Activated naive CD4-positive, alpha-beta T cell treated with anti-CD3 and anti-CD28 coated beads for 36 hours (primary cell): Measurements from ENCODE around the gene PRCC. TPM values are rescaled to one million over a fixed set of nuclear protein-coding genes. Genes with fewer than 3 reads are reported as not detected.

Experiments
- CTCF ChIA-PET: fragments of 350-600 bp; sonication (Branson Sonifier 250); formaldehyde crosslinking; loops from one replicate; lab custom pipeline; 2021; ENCODE audit warnings: antibody characterized with exemption; lab: Charles Lee
- DNase-seq: peaks from one replicate; pipeline ENCODE4 v3.0.0-alpha.2; 2020
- H3K27ac Mint-ChIP-seq: one replicate; pipeline ENCODE4 v1.8.0; 2021; ENCODE audit warnings: mild to moderate bottlenecking, mixed read lengths
- H3K27me3 Mint-ChIP-seq: one replicate; pipeline ENCODE4 v1.8.0; 2021; ENCODE audit warnings: low read depth, mixed read lengths
- H3K36me3 Mint-ChIP-seq: one replicate; pipeline ENCODE4 v1.8.0; 2021; ENCODE audit warnings: low read depth, mixed read lengths
- H3K4me1 Mint-ChIP-seq: one replicate; pipeline ENCODE4 v1.8.0; 2021; ENCODE audit warnings: low read depth, mixed read lengths
- H3K4me3 Mint-ChIP-seq: one replicate; pipeline ENCODE4 v1.8.0; 2021; ENCODE audit warnings: mild to moderate bottlenecking, moderate library complexity, mixed read lengths
- H3K9me3 Mint-ChIP-seq: one replicate; pipeline ENCODE4 v1.8.0; 2021; ENCODE audit warnings: mixed read lengths
- intact Hi-C: fragments of 100-400 bp; cut with micrococcal nuclease; formaldehyde crosslinking; loops from one replicate; pipeline ENCODE4 v1.15.1; 2023
- total RNA-seq, 2 experiments: library from RNA; stranded (reverse); gene quantifications; one replicate each; pipeline ENCODE4 v1.2.3, GENCODE V29; 2021

The PRCC gene
- total RNA-seq, 2 experiments from 2014 or later = 55.2 to 55.8 TPM

- no peak overlapping the region for H3K4me3 Mint-ChIP-seq
- DNase-seq = no peak
- no peak overlapping the region for H3K27ac Mint-ChIP-seq
- H3K27me3 Mint-ChIP-seq = no peaks in the 10 kb centered on the region
- intact Hi-C loops = no loop called here
- peaks cover 21% of the 10 kb centered on the region for H3K4me1 Mint-ChIP-seq
- H3K36me3 Mint-ChIP-seq = no peaks in the 10 kb centered on the region
- no peaks in the 10 kb centered on the region for H3K9me3 Mint-ChIP-seq
- CTCF ChIA-PET = interaction anchor here (0.7 to 6.0 kb wide), 9 partner anchors 9 to 179 kb away, joined by 3 to 40 read pairs (median 5); partner anchors contain the start of genes INSRR and NTRK1
Measured at GRCh38 chr1:156822680-156823079, 55.3 kb downstream of the PRCC start.

DNA sequence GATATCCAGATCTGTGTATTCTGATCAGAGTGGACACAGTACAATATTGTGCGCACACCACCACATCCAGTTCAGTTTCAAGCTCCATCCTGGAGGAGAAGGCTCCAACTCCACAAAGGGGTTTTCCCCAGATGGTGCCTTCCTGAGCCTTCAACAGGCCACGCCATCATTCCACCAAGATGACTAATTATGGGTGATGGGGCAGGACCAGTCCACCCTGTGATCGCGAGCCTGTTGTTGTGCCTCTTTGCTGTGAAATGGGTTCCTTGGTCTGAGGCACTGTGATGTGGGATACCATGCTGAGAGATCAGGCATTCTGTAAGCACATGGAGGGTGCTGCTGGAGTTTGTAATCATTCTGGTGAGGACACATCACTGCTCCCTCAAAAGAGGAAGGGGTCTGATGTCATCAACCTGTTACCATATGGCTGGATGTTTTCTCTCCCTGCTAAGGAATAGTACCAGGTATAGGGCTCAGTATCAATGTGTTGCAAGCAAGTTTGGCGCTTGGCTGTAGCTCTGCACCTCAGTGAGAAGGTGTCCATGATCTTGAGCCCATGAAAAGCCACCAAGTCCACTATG lies 56.0 kb downstream of the PRCC start:
- CTCF ChIA-PET = interaction anchor here (1.2 to 6.0 kb wide), 3 partner anchors 16 to 37 kb away, joined by 3 to 40 read pairs (median 18); partner anchors contain the start of genes INSRR and NTRK1
- no peak overlapping the region for H3K4me3 Mint-ChIP-seq
- no peaks in the 10 kb centered on the region for H3K27me3 Mint-ChIP-seq
- DNase-seq = no peak
- H3K36me3 Mint-ChIP-seq = no peaks in the 10 kb centered on the region
- H3K27ac Mint-ChIP-seq = no peak overlapping the region
- no peaks in the 10 kb centered on the region for H3K9me3 Mint-ChIP-seq
- intact Hi-C loops = no loop called here
- H3K4me1 Mint-ChIP-seq = peaks cover 18% of the 10 kb centered on the region

DNA sequence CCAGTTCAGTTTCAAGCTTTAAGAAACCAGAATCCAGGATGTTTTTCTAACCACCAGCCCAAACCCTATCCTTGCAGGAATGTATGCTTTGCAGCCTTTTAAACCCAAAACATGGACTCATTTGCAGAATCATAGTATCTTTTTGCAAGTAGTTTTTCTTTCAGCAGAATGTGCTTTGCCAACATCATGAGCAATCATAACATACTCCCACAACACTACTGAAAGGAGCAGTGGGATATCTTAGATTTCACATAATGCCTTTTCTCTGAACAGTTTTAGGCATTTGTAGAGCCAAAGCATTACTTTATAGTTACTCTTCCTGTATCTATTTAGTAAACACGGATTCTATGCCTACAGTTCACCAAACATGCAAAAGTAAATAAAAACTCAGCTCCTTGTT lies 59.3 kb downstream of the PRCC start:
- Mint-ChIP-seq H3K27me3 (peaks cover 3% of the 10 kb centered on the region), H3K4me3 (no peak overlapping the region), H3K9me3 (no peaks in the 10 kb centered on the region), H3K36me3 (no peaks in the 10 kb centered on the region), H3K27ac (no peak overlapping the region), H3K4me1 (peaks cover 13% of the 10 kb centered on the region)
- intact Hi-C loops = no loop called here
- CTCF ChIA-PET = interaction anchor here (1.0 to 6.0 kb wide), 5 partner anchors 12 to 101 kb away, joined by 3 to 40 read pairs (median 3); no protein-coding TSS in a partner anchor
- DNase-seq = no peak

DNA sequence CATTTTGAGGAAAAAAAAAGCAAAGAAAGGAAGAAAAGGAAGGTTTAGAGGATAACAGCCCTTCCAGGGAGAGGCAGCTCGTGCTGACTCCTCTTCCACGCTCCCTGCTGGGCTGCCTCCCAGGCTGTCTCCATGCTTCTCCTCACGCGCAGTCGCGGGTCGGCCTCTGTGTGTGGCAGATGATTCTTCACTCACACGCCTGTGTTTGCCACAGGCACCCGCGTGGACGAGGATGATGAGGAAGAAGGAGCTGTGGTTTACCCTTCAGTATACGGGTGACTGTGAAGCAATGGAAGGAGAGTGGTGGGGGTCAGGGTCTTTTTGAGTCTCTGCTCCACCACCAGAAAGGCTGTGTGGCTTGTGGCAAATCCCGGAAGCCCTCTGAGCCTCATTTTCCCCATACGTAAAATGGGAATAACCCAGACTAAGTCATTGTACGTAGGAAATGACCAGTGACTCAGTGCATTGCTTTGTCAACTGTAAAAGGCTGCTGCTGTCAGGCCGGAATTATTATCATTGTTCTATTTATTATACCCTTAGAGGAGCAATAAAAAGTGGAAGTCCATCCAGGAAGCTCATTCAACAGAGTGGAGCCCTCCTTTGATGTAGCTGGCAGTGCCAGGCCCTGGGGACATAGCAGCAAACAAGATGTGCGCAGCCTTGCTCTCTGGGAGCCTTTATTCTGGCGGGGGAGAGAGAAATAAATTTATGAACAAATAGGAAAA lies 61.2 kb downstream of the PRCC start:
- no peak overlapping the region for H3K27ac Mint-ChIP-seq

GRCh38 chr1:156832434-156832833 lies 65.1 kb downstream of the PRCC start:
- no peak for DNase-seq
- Mint-ChIP-seq H3K9me3 (no peaks in the 10 kb centered on the region), H3K36me3 (no peaks in the 10 kb centered on the region), H3K4me3 (no peak overlapping the region), H3K27ac (no peak overlapping the region), H3K4me1 (peaks cover 27% of the 10 kb centered on the region), H3K27me3 (peaks cover 3% of the 10 kb centered on the region)
- intact Hi-C loops = no loop called here
- CTCF ChIA-PET = interaction anchor here (1.2 to 1.8 kb wide), 2 partner anchors 27 to 143 kb away, joined by 3 to 6 read pairs; no protein-coding TSS in a partner anchor

More for the DNA sequence above, 61.2 kb downstream of the PRCC start:
- no peaks in the 10 kb centered on the region for H3K4me1 Mint-ChIP-seq
- peaks cover 3% of the 10 kb centered on the region for H3K27me3 Mint-ChIP-seq
- DNase-seq = no peak
- no peaks in the 10 kb centered on the region for H3K36me3 Mint-ChIP-seq
- no peaks in the 10 kb centered on the region for H3K9me3 Mint-ChIP-seq
- no peak overlapping the region for H3K4me3 Mint-ChIP-seq
- intact Hi-C loops = no loop called here
- CTCF ChIA-PET = interaction anchor here (0.6 to 1.5 kb wide), 4 partner anchors 9 to 289 kb away, joined by 3 to 6 read pairs (median 4); partner anchors contain the start of genes INSRR, NTRK1 and PRCC

- no peak overlapping the region for H3K4me3 Mint-ChIP-seq
- no peaks in the 10 kb centered on the region for H3K9me3 Mint-ChIP-seq
- DNase-seq = peak; percentile 49
- intact Hi-C loops = no loop called here
- CTCF ChIA-PET = interaction anchor here (0.8 to 1.8 kb wide), 5 partner anchors 12 to 144 kb away, joined by 3 to 6 read pairs (median 4); partner anchors contain the start of gene NTRK1
- peaks cover 28% of the 10 kb centered on the region for H3K4me1 Mint-ChIP-seq
- H3K36me3 Mint-ChIP-seq = no peaks in the 10 kb centered on the region
- H3K27ac Mint-ChIP-seq = no peak overlapping the region
- H3K27me3 Mint-ChIP-seq = peaks cover 3% of the 10 kb centered on the region
Measured at GRCh38 chr1:156833603-156834002, 66.3 kb downstream of the PRCC start.

GRCh38 chr1:156834322-156834721 lies 67.0 kb downstream of the PRCC start:
- peaks cover 5% of the 10 kb centered on the region for H3K27me3 Mint-ChIP-seq
- DNase-seq = no peak
- peaks cover 29% of the 10 kb centered on the region for H3K4me1 Mint-ChIP-seq
- no peaks in the 10 kb centered on the region for H3K36me3 Mint-ChIP-seq
- no peaks in the 10 kb centered on the region for H3K9me3 Mint-ChIP-seq
- H3K27ac Mint-ChIP-seq = no peak overlapping the region
- intact Hi-C loops = no loop called here
- CTCF ChIA-PET = interaction anchor here (0.8 to 1.4 kb wide), 3 partner anchors 26 to 42 kb away, joined by 3 to 6 read pairs (median 4); partner anchors contain the start of gene NTRK1
- H3K4me3 Mint-ChIP-seq = no peak overlapping the region

DNA sequence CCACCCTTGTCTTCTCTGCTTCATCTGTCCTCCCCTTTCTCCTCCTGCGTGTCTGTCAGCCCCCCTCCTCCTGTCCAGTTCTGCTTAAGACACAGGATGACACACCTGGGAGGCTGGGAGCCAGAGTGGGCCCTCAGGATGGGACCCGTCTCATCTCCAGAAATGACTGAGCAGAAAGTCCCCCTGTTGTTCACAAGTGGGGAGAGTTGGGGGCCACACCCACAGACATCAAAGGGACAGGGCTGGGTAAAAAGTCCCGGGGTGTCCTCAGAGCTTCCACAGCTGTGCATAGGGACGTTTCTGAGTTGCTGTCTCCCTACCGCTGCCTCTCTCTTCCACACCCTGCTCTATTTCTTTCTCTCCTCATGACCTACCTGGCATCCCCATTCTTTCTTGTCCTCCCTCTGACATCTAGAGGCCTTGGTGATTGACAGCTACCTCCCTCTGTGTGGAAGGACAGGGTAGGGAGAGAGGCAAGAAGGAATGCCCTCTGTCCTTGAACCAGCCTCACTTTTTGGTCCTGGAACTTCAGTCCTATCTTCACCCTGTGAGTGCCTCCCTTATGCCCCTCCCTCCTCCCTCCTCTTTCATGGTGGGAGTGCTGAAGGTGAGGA lies 68.8 kb downstream of the PRCC start:
- peaks cover 29% of the 10 kb centered on the region for H3K4me1 Mint-ChIP-seq
- intact Hi-C loops = loop anchor here (1.0 kb wide), 2 partner anchors 20 to 39 kb away; partner anchors contain the start of gene SH2D2A
- CTCF ChIA-PET = interaction anchor here (1.0 to 7.6 kb wide), 6 partner anchors 11 to 147 kb away, joined by 3 to 133 read pairs (median 20); partner anchors contain the start of genes CRABP2, INSRR, NTRK1 and PEAR1
- no peak overlapping the region for H3K4me3 Mint-ChIP-seq
- no peaks in the 10 kb centered on the region for H3K9me3 Mint-ChIP-seq
- H3K27ac Mint-ChIP-seq = peak overlapping the region; percentile 10
- H3K27me3 Mint-ChIP-seq = peaks cover 14% of the 10 kb centered on the region
- no peaks in the 10 kb centered on the region for H3K36me3 Mint-ChIP-seq
- peak; percentile 81 for DNase-seq

- H3K36me3 Mint-ChIP-seq = no peaks in the 10 kb centered on the region
- peaks cover 18% of the 10 kb centered on the region for H3K27me3 Mint-ChIP-seq
- H3K4me3 Mint-ChIP-seq = no peak overlapping the region
- no peak for DNase-seq
- peaks cover 29% of the 10 kb centered on the region for H3K4me1 Mint-ChIP-seq
- intact Hi-C loops = loop anchor here (1.0 kb wide), 2 partner anchors 21 to 40 kb away; partner anchors contain the start of gene SH2D2A
- H3K27ac Mint-ChIP-seq = no peak overlapping the region
- H3K9me3 Mint-ChIP-seq = no peaks in the 10 kb centered on the region
- CTCF ChIA-PET = interaction anchor here (1.0 to 7.6 kb wide), 12 partner anchors 9 to 148 kb away, joined by 3 to 133 read pairs (median 10); partner anchors contain the start of genes CRABP2, INSRR, NTRK1 and PEAR1
Measured at GRCh38 chr1:156836892-156837291, 69.6 kb downstream of the PRCC start.

GRCh38 chr1:156838972-156839371 lies 71.6 kb downstream of the PRCC start:
- Mint-ChIP-seq H3K4me1 (peaks cover 26% of the 10 kb centered on the region), H3K4me3 (no peak overlapping the region), H3K9me3 (no peaks in the 10 kb centered on the region), H3K27ac (no peak overlapping the region), H3K36me3 (no peaks in the 10 kb centered on the region), H3K27me3 (peaks cover 34% of the 10 kb centered on the region)
- intact Hi-C loops = loop anchor here (1.0 kb wide), 2 partner anchors 21 to 51 kb away; partner anchors contain the start of gene NTRK1
- CTCF ChIA-PET = interaction anchor here (0.6 to 7.6 kb wide), 25 partner anchors 9 to 150 kb away, joined by 3 to 133 read pairs (median 5); partner anchors contain the start of genes INSRR, METTL25B, NTRK1 and PEAR1
- peak; percentile 58 for DNase-seq

- CTCF ChIA-PET = interaction anchor here (0.9 to 7.6 kb wide), 21 partner anchors 8 to 150 kb away, joined by 3 to 133 read pairs (median 8); partner anchors contain the start of genes INSRR, METTL25B, NTRK1 and PEAR1
- Mint-ChIP-seq H3K27me3 (peaks cover 38% of the 10 kb centered on the region), H3K4me1 (peaks cover 24% of the 10 kb centered on the region), H3K4me3 (no peak overlapping the region), H3K9me3 (no peaks in the 10 kb centered on the region), H3K27ac (no peak overlapping the region), H3K36me3 (no peaks in the 10 kb centered on the region)
- intact Hi-C loops = loop anchor here (1.0 kb wide), 2 partner anchors 21 to 51 kb away; partner anchors contain the start of gene NTRK1
- DNase-seq = no peak
Measured at GRCh38 chr1:156839426-156840109, 72.2 kb downstream of the PRCC start.
